Endothelial cell of umbilical vein (primary cell): ENCODE results near the gene LILRB3.

ENCODE experiments used
- EZH2 ChIP-seq: IDR thresholded peaks from 2 replicates; pipeline ENCODE4 v1.6.1; 2012; ENCODE audit warnings: borderline replicate concordance, low read depth, mild to moderate bottlenecking, moderate library complexity, low read length, inconsistent platforms; ENCODE audit not compliant: severe bottlenecking
- GATA2 ChIP-seq: IDR thresholded peaks from 2 replicates; pipeline ENCODE4 v1.7.0; 2011; ENCODE audit warnings: low read depth, mild to moderate bottlenecking, moderate library complexity, mixed read lengths, low read length; ENCODE audit not compliant: insufficient read length, insufficient read depth
- JUN ChIP-seq: IDR thresholded peaks from 2 replicates; pipeline ENCODE4 v1.6.1; 2011; ENCODE audit warnings: borderline replicate concordance, low read depth; ENCODE audit not compliant: insufficient read length, insufficient read depth
- POLR2A ChIP-seq: IDR thresholded peaks from 2 replicates; pipeline ENCODE4 v1.6.1; 2012; ENCODE audit warnings: low read depth, mild to moderate bottlenecking, control low read depth, low read length
- POLR2AphosphoS5 ChIP-seq: IDR thresholded peaks from 2 replicates; pipeline ENCODE4 v1.6.1; 2012; ENCODE audit warnings: low read depth, mild to moderate bottlenecking, control low read depth, low read length, moderate library complexity; ENCODE audit not compliant: insufficient read depth
- TF ChIP-seq, protein P1 (sequence below), 2 donors: IDR thresholded peaks; 1 replicate in 1 of 2; 2 replicates in 1 of 2; pipeline ENCODE4 v1.5.1; 2011; ENCODE audit warnings: low read length in 2 of 2, mild to moderate bottlenecking in 2 of 2, moderate library complexity in 2 of 2, control low read depth in 1 of 2, inconsistent platforms in 1 of 2, low read depth in 1 of 2; ENCODE audit not compliant: insufficient read depth in 1 of 2; ENCODE audit errors: extremely low read depth in 1 of 2

DNA sequence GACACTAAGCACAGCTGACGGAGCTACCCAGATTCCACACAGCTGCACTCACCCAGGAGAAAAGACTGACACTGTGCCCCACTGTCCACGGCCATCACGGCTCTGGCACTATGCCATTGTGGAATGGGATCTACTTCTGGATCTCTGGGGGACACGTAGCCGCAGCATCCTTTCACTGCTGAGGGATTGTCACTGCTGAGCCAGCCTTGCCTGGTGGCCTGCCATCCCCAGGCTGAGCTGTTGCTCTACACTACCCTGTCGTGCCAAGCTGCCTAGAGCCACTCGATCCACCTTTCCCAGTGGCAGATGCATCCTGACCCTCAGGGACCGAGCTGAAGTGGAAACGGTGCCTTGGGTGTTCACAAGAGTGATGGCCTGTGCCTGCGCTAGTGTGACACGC lies 39.3 kb upstream of the LILRB3 start:
- TF ChIP-seq, protein P1, sequence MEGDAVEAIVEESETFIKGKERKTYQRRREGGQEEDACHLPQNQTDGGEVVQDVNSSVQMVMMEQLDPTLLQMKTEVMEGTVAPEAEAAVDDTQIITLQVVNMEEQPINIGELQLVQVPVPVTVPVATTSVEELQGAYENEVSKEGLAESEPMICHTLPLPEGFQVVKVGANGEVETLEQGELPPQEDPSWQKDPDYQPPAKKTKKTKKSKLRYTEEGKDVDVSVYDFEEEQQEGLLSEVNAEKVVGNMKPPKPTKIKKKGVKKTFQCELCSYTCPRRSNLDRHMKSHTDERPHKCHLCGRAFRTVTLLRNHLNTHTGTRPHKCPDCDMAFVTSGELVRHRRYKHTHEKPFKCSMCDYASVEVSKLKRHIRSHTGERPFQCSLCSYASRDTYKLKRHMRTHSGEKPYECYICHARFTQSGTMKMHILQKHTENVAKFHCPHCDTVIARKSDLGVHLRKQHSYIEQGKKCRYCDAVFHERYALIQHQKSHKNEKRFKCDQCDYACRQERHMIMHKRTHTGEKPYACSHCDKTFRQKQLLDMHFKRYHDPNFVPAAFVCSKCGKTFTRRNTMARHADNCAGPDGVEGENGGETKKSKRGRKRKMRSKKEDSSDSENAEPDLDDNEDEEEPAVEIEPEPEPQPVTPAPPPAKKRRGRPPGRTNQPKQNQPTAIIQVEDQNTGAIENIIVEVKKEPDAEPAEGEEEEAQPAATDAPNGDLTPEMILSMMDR (IDR thresholded peaks at IDR 0.05; ENCODE audit: extremely low read depth in 1 of 2, insufficient read depth in 1 of 2, low read depth in 1 of 2, low read length in 2 of 2) = no peak
- no peak for TF ChIP-seq JUN
- TF ChIP-seq GATA2 = no peak
- no peak for TF ChIP-seq EZH2
- TF ChIP-seq POLR2AphosphoS5 = no peak
- no peak for TF ChIP-seq POLR2A
